ENCODE results near the gene CRIP1.

The CRIP1 gene

DNA sequence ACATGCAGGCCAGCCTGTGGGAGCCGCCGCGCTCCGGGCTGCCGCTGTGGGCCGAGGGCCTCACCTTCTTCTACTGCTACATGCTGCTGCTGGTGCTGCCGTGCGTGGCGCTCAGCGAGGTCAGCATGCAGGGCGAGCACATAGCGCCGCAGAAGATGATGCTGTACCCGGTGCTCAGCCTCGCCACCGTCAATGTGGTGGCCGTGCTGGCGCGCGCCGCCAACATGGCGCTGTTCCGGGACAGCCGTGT, 42.6 kb downstream of the CRIP1 start:
- WGBS (ENCODE audit: insufficient coverage) = 35% methylated on average over 24 of the region's 24 CpGs
- peaks cover 0 to 45% (median 31%) of the 10 kb centered on the region in 4 experiments for H3K4me1 ChIP-seq (ENCODE audit: control extremely low read depth in 1 of 4, control insufficient read depth in 4 of 4, insufficient read depth in 4 of 4, low read length in 3 of 4)
- peak overlapping the region in 6 of 7 experiments; percentile 27 to 80 (median 58) for H3K4me3 ChIP-seq (ENCODE audit: control insufficient read depth in 1 of 7, extremely low read depth in 1 of 7, insufficient read depth in 4 of 7, low read depth in 2 of 7, low read length in 6 of 7)
- CTCF ChIA-PET = interaction anchor here (0.9 to 3.1 kb wide), 5 partner anchors 8 to 158 kb away, joined by 3 to 12 read pairs (median 7); no protein-coding TSS in a partner anchor
- H3K36me3 ChIP-seq (ENCODE audit: control insufficient read depth in 4 of 4, insufficient read depth in 4 of 4, low read length in 3 of 4) = no peaks in the 10 kb centered on the region
- H3K27ac ChIP-seq (ENCODE audit: insufficient read depth in 1 of 2, low read depth in 1 of 2, low read length in 2 of 2, poor library complexity in 1 of 2, severe bottlenecking in 2 of 2) = no peak overlapping the region
- POLR2A ChIA-PET = no interaction called here
- peaks cover 0 to 36% (median 20%) of the 10 kb centered on the region in 5 experiments for H3K27me3 ChIP-seq (replicated peaks in 2 of 5; ENCODE audit: control insufficient read depth in 4 of 5, insufficient read depth in 5 of 5, low read length in 4 of 5)
- H3K9me3 ChIP-seq (ENCODE audit: control extremely low read depth in 1 of 5, control insufficient read depth in 4 of 5, insufficient read depth in 2 of 5, low read depth in 1 of 5, low read length in 4 of 5) = no peaks in the 10 kb centered on the region
- DNase-seq = peak in 1 of 3 donors; percentile 29

DNA sequence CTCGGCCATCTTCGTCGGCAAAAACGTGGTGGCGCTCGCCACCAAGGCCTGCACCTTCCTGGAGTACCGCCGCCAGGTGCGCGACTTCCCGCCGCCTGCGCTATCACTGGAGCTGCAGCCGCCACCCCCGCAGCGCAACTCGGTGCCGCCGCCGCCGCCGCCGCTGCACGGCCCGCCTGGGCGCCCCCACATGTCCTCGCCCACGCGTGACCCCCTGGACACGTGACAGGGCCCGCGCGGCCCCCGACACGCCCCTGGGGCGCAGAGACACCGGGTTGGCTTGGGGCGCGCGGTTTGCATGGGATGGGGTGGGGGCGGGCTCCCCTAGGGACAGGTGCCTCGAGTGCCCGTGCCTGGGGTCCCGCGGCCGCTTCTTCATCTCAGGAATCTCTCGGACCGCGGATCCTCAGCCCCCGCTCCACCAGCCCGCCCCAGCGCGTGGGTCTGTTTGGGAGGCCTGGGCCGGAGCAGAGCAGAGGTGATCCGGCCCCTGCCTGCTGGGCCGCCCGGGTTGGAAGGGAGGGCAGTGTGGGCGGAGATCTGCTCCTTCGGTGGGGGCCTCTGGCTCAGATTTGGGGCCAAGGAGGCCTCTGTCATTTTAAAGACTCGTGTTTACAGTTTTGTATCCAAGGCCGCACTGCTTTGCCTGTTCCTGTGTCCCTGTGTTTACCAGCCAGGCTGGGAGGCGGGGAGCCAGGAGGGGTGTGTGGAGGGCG, 43.0 kb downstream of the CRIP1 start:
- no peak overlapping the region for H3K27ac ChIP-seq (ENCODE audit: insufficient read depth in 1 of 2, low read depth in 1 of 2, low read length in 2 of 2, poor library complexity in 1 of 2, severe bottlenecking in 2 of 2)
- peaks cover 0 to 45% (median 31%) of the 10 kb centered on the region in 4 experiments for H3K4me1 ChIP-seq (ENCODE audit: control extremely low read depth in 1 of 4, control insufficient read depth in 4 of 4, insufficient read depth in 4 of 4, low read length in 3 of 4)
- POLR2A ChIA-PET = no interaction called here
- H3K36me3 ChIP-seq (ENCODE audit: control insufficient read depth in 4 of 4, insufficient read depth in 4 of 4, low read length in 3 of 4) = no peaks in the 10 kb centered on the region
- peaks cover 0 to 36% (median 21%) of the 10 kb centered on the region in 5 experiments for H3K27me3 ChIP-seq (replicated peaks in 2 of 5; ENCODE audit: control insufficient read depth in 4 of 5, insufficient read depth in 5 of 5, low read length in 4 of 5)
- 57% methylated on average over 30 of the region's 63 CpGs for WGBS (ENCODE audit: insufficient coverage)
- peak overlapping the region in 6 of 7 experiments; percentile 10 to 80 (median 53) for H3K4me3 ChIP-seq (ENCODE audit: control insufficient read depth in 1 of 7, extremely low read depth in 1 of 7, insufficient read depth in 4 of 7, low read depth in 2 of 7, low read length in 6 of 7)
- peak in 1 of 3 donors; percentile 14 for DNase-seq
- CTCF ChIA-PET = interaction anchor here (0.9 to 3.1 kb wide), 5 partner anchors 8 to 159 kb away, joined by 3 to 12 read pairs (median 7); no protein-coding TSS in a partner anchor
- no peaks in the 10 kb centered on the region for H3K9me3 ChIP-seq (ENCODE audit: control extremely low read depth in 1 of 5, control insufficient read depth in 4 of 5, insufficient read depth in 2 of 5, low read depth in 1 of 5, low read length in 4 of 5)

DNA sequence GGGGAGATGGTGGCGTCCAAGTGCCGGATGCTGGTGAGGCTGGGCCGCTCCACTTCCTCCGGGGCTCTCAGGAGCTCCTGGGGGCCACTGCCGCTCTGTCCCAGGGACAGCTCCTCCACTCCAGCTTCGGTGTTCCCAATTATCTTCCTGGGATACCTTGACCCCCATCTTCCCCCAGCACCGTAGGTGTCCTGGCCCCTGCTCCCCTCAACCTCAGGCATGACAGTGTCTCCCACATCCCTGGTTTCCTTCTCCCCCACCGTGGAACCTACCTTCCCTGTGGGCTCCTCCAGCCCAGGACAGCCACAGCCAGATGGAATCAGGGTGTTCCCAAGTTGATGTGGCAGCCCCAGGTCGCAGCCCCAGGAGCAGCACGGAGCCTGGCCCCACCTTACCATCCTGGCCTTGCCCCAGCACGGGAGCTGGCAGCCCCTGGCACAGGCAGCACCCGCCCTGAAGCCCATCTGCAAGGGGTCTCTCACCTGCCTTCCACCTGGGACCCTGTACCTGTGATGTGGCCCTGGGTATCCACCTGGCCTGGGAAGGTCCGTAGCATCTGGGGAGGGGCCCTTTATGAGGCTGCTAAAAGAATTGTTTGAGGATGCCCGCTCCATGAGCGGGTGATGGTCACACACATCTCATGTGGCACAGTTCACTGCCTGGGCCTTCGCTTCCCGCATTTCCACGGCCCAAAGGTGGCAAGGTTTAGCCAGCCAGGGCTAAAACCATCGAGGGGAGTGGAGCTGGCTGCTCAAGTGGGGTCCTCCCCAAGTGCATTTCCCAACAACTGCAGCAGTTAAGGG, 43.8 kb downstream of the CRIP1 start:
- no peaks in the 10 kb centered on the region for H3K36me3 ChIP-seq (ENCODE audit: control insufficient read depth in 4 of 4, insufficient read depth in 4 of 4, low read length in 3 of 4)
- H3K27ac ChIP-seq (ENCODE audit: insufficient read depth in 1 of 2, low read depth in 1 of 2, low read length in 2 of 2, poor library complexity in 1 of 2, severe bottlenecking in 2 of 2) = no peak overlapping the region
- H3K9me3 ChIP-seq (ENCODE audit: control extremely low read depth in 1 of 5, control insufficient read depth in 4 of 5, insufficient read depth in 2 of 5, low read depth in 1 of 5, low read length in 4 of 5) = no peaks in the 10 kb centered on the region
- peak overlapping the region in 4 of 7 experiments; percentile 27 to 80 (median 69) for H3K4me3 ChIP-seq (ENCODE audit: control insufficient read depth in 1 of 7, extremely low read depth in 1 of 7, insufficient read depth in 4 of 7, low read depth in 2 of 7, low read length in 6 of 7)
- no peak for DNase-seq
- ChIA-PET CTCF (interaction anchor here (1.2 to 3.1 kb wide), 3 partner anchors 49 to 158 kb away, joined by 3 to 12 read pairs (median 9); no protein-coding TSS in a partner anchor), POLR2A (no interaction called here)
- H3K4me1 ChIP-seq (ENCODE audit: control extremely low read depth in 1 of 4, control insufficient read depth in 4 of 4, insufficient read depth in 4 of 4, low read length in 3 of 4) = peaks cover 0 to 45% (median 31%) of the 10 kb centered on the region in 4 experiments
- peaks cover 0 to 32% (median 20%) of the 10 kb centered on the region in 5 experiments for H3K27me3 ChIP-seq (replicated peaks in 2 of 5; ENCODE audit: control insufficient read depth in 4 of 5, insufficient read depth in 5 of 5, low read length in 4 of 5)
- 78% methylated on average over 16 of the region's 19 CpGs for WGBS (ENCODE audit: insufficient coverage)

DNA sequence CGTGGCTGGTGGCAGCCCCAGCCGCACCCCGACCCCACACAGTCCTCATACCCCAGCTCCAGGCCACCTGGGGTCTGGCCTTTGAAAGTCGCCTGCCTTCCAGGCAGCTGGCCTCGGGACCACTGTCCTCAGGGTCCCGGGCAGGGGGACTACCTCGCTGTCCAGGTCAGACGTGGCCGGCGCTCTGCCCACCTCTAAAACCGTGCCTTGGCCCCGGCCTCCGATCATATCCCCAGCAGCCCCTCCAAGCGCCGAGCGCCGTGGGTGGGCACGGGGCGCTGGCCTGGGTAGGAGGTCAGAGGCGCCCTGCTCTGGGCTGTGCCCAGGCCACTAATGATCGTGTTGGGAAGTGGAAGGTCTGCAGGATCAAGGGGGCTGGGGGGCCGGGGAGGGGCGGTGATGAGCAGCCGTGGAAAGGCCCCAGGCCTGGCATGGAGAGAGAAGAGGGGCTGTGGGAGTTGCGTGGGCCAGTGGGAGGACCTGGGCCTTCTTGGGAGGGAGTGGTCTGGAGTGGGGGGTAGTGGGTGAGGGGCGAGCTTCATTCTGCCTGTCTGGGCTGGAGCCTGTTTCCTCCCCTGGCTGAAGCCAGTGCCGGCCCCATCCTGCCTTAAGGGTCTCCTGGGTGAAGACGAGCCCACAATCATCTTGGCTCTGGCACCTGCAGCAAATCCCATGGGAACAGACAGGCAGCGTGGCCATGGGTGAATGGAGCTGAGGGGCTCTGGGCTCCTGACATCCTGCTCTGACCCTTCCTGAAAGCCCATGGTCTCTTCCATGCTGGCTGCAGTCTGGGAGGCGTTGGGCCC, 44.6 kb downstream of the CRIP1 start:
- H3K4me1 ChIP-seq (ENCODE audit: control extremely low read depth in 1 of 4, control insufficient read depth in 4 of 4, insufficient read depth in 4 of 4, low read length in 3 of 4) = peaks cover 0 to 39% (median 29%) of the 10 kb centered on the region in 4 experiments
- no peak overlapping the region for H3K4me3 ChIP-seq (ENCODE audit: control insufficient read depth in 1 of 7, extremely low read depth in 1 of 7, insufficient read depth in 4 of 7, low read depth in 2 of 7, low read length in 6 of 7)
- no peaks in the 10 kb centered on the region for H3K36me3 ChIP-seq (ENCODE audit: control insufficient read depth in 4 of 4, insufficient read depth in 4 of 4, low read length in 3 of 4)
- no peak overlapping the region for H3K27ac ChIP-seq (ENCODE audit: insufficient read depth in 1 of 2, low read depth in 1 of 2, low read length in 2 of 2, poor library complexity in 1 of 2, severe bottlenecking in 2 of 2)
- no peaks in the 10 kb centered on the region for H3K9me3 ChIP-seq (ENCODE audit: control extremely low read depth in 1 of 5, control insufficient read depth in 4 of 5, insufficient read depth in 2 of 5, low read depth in 1 of 5, low read length in 4 of 5)
- POLR2A ChIA-PET = no interaction called here
- H3K27me3 ChIP-seq (replicated peaks in 2 of 5; ENCODE audit: control insufficient read depth in 4 of 5, insufficient read depth in 5 of 5, low read length in 4 of 5) = peaks cover 0 to 30% (median 14%) of the 10 kb centered on the region in 5 experiments
- CTCF ChIA-PET = interaction anchor here (0.7 to 3.1 kb wide), 6 partner anchors 41 to 168 kb away, joined by 3 to 12 read pairs (median 3); no protein-coding TSS in a partner anchor
- WGBS (ENCODE audit: insufficient coverage) = 91% methylated on average over 17 of the region's 30 CpGs
- no peak for DNase-seq

DNA sequence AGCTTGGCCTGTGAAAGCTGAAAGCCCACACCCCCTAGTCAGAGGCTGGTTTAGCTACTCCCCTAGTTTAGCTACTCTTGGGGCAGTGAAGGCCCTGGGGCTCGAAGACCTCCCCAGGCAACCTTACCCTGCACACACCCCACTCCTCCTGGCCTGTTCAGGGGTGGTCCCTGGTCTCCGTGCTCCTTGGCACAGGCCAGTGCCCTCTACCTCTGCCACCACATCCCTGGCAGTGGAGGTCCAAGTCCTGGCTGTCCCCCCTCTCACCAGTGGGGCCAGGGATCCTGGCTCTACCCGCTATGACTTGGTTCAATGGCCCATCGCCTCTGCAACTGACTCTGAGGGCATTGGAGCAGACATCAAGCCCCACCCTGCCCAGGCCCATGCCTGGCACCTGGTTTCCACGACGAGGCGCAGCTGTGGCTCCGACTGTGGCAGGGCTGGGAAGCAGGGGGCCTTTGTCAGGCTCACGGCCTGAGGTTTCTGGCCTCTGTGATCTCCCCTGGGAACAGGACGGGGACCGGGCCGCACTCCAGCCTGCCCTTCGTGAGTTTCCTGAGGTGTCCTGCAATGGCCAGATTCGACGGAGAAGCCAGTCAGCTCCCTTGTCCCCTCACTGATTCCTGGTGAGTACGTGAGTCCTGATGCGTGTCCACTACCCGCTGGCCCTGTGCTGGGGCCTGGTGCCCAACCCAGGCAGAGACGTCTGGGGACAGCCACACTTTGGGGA, 45.4 kb downstream of the CRIP1 start:
- Histone ChIP-seq H3K9me3 (ENCODE audit: control extremely low read depth in 1 of 5, control insufficient read depth in 4 of 5, insufficient read depth in 2 of 5, low read depth in 1 of 5, low read length in 4 of 5) (no peaks in the 10 kb centered on the region), H3K36me3 (ENCODE audit: control insufficient read depth in 4 of 4, insufficient read depth in 4 of 4, low read length in 3 of 4) (no peaks in the 10 kb centered on the region), H3K4me3 (ENCODE audit: control insufficient read depth in 1 of 7, extremely low read depth in 1 of 7, insufficient read depth in 4 of 7, low read depth in 2 of 7, low read length in 6 of 7) (no peak overlapping the region), H3K27ac (ENCODE audit: insufficient read depth in 1 of 2, low read depth in 1 of 2, low read length in 2 of 2, poor library complexity in 1 of 2, severe bottlenecking in 2 of 2) (no peak overlapping the region), H3K27me3 (replicated peaks in 2 of 5; ENCODE audit: control insufficient read depth in 4 of 5, insufficient read depth in 5 of 5, low read length in 4 of 5) (peaks cover 0 to 25% (median 10%) of the 10 kb centered on the region in 5 experiments), H3K4me1 (ENCODE audit: control extremely low read depth in 1 of 4, control insufficient read depth in 4 of 4, insufficient read depth in 4 of 4, low read length in 3 of 4) (peaks cover 0 to 36% (median 24%) of the 10 kb centered on the region in 4 experiments)
- no peak for DNase-seq
- ChIA-PET POLR2A (no interaction called here), CTCF (interaction anchor here (0.8 to 3.1 kb wide), 11 partner anchors 16 to 169 kb away, joined by 3 to 12 read pairs (median 4); no protein-coding TSS in a partner anchor)
- 95% methylated on average over 18 of the region's 19 CpGs for WGBS (ENCODE audit: insufficient coverage)

DNA sequence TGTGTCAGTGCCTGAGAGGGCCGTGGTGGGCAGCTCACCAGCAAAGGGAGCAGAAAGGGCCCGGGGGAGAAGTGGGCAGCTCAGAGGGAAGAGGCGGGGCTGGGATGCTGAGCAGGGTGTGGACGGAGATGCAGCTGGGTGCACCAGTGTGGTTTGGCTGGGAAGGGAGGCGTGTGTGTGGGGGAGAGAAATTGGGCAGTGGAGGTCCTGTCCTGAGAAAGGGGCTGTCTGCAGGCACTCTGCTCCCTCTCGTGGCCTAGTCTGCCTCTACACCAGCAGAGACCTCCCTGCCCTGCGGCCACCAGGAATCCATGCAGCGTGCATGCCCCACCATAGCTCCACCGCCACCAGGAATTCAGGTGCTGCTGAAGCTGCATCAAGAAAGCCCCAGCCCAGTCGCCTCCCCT, 46.1 kb downstream of the CRIP1 start:
- ChIA-PET POLR2A (no interaction called here), CTCF (interaction anchor here (0.9 to 2.1 kb wide), 8 partner anchors 16 to 162 kb away, joined by 3 to 10 read pairs (median 4); no protein-coding TSS in a partner anchor)
- peak; percentile 39 to 52 (median 50) for DNase-seq
- Histone ChIP-seq H3K9me3 (ENCODE audit: control extremely low read depth in 1 of 5, control insufficient read depth in 4 of 5, insufficient read depth in 2 of 5, low read depth in 1 of 5, low read length in 4 of 5) (no peaks in the 10 kb centered on the region), H3K27me3 (replicated peaks in 2 of 5; ENCODE audit: control insufficient read depth in 4 of 5, insufficient read depth in 5 of 5, low read length in 4 of 5) (peaks cover 0 to 19% (median 3%) of the 10 kb centered on the region in 5 experiments), H3K36me3 (ENCODE audit: control insufficient read depth in 4 of 4, insufficient read depth in 4 of 4, low read length in 3 of 4) (no peaks in the 10 kb centered on the region), H3K27ac (ENCODE audit: insufficient read depth in 1 of 2, low read depth in 1 of 2, low read length in 2 of 2, poor library complexity in 1 of 2, severe bottlenecking in 2 of 2) (no peak overlapping the region), H3K4me3 (ENCODE audit: control insufficient read depth in 1 of 7, extremely low read depth in 1 of 7, insufficient read depth in 4 of 7, low read depth in 2 of 7, low read length in 6 of 7) (no peak overlapping the region), H3K4me1 (ENCODE audit: control extremely low read depth in 1 of 4, control insufficient read depth in 4 of 4, insufficient read depth in 4 of 4, low read length in 3 of 4) (peaks cover 0 to 30% (median 19%) of the 10 kb centered on the region in 4 experiments)
- WGBS (ENCODE audit: insufficient coverage) = 67% methylated on average over 6 of the region's 10 CpGs
